Measurements from ENCODE around the gene IRGQ.

Gene IRGQ

DNA sequence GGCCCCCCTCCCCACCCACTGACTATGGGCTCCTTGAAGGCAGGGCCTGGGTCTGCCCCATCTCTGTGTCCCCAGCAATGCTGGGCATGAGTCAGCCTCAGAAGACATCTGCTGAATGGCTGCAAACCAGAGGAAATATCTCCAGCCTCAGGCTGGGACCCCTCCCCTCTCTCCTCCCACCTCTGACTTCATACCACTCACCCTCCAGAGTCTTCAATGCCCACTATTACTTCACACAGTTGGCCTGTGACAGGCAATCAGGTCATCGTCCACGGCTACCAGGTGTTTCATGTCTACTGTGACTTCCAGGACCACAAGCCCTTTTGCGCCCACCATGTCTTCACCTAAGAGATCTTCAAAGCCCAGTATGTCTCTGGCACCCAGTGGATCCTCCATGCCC, 15.9 kb upstream of the IRGQ start, which contains the start of gene SRRM5:
Gene SRRM5, plus strand, starts transcription at position 301 of the 400 bp plus-strand sequence. Its CDS starts 34 bp downstream, at position 335.
- H3K4me3 ChIP-seq (ENCODE audit: low read length), result no peak within 1 kb of the TSS
- H3K9me2 ChIP-seq (replicated peaks; ENCODE audit: control insufficient read depth, low read length), result no peaks in the 10 kb centered on the region
- peaks cover 64% of the 10 kb centered on the region for H3K79me2 ChIP-seq (ENCODE audit: control insufficient read depth, low read length)
- peaks cover 39% of the 10 kb centered on the region for H3K36me3 ChIP-seq (ENCODE audit: control insufficient read depth, low read length)
- H4K20me1 ChIP-seq (ENCODE audit: control insufficient read depth, insufficient read depth, low read depth, low read length), result no peaks in the 10 kb centered on the region
- no peaks in the 10 kb centered on the region for H3K27me3 ChIP-seq (ENCODE audit: control insufficient read depth, low read length)
- H3K4me2 ChIP-seq (ENCODE audit: low read length), result no peak within 1 kb of the TSS
- H3K4me1 ChIP-seq (ENCODE audit: control insufficient read depth, low read length), result no peaks in the 10 kb centered on the region
- H3K9me3 ChIP-seq (ENCODE audit: control insufficient read depth, insufficient read depth, low read length), result no peaks in the 10 kb centered on the region
- no peaks in the 10 kb centered on the region for H3F3A ChIP-seq (ENCODE audit: control insufficient read depth, insufficient read depth)
- H3K27ac ChIP-seq (ENCODE audit: low read depth, low read length), result no peak within 1 kb of the TSS
- TF ChIP-seq EZH2phosphoT487 (IDR thresholded peaks at IDR 0.05; ENCODE audit: borderline replicate concordance, low read length), result no peak
- TF ChIP-seq, protein P1, sequence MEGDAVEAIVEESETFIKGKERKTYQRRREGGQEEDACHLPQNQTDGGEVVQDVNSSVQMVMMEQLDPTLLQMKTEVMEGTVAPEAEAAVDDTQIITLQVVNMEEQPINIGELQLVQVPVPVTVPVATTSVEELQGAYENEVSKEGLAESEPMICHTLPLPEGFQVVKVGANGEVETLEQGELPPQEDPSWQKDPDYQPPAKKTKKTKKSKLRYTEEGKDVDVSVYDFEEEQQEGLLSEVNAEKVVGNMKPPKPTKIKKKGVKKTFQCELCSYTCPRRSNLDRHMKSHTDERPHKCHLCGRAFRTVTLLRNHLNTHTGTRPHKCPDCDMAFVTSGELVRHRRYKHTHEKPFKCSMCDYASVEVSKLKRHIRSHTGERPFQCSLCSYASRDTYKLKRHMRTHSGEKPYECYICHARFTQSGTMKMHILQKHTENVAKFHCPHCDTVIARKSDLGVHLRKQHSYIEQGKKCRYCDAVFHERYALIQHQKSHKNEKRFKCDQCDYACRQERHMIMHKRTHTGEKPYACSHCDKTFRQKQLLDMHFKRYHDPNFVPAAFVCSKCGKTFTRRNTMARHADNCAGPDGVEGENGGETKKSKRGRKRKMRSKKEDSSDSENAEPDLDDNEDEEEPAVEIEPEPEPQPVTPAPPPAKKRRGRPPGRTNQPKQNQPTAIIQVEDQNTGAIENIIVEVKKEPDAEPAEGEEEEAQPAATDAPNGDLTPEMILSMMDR (IDR thresholded peaks at IDR 0.05; ENCODE audit: low read depth, low read length, poor library complexity, severe bottlenecking), result no peak

DNA sequence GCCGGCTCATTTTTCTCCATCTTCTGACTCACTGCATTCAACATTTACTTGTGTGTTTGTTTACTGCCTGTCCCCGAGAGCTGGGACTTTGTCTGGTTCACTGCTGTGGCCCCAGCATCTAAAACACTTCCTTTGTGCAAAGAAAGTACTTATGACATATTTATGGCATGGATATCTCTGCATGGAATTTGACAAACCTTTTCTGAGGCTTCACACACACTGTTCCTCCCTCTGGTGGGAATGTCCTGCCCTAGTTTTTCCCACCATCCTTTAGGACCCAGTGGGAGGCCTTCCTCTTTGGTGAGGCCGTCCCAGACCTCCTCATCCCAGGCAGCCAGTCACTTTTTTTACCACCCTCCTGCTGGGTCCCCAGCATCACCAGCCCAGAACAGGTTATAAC, 14.6 kb upstream of the IRGQ start:
- no peak overlapping the region for H3K4me2 ChIP-seq (ENCODE audit: low read length)
- peaks cover 51% of the 10 kb centered on the region for H3K79me2 ChIP-seq (ENCODE audit: control insufficient read depth, low read length)
- no peaks in the 10 kb centered on the region for H3F3A ChIP-seq (ENCODE audit: control insufficient read depth, insufficient read depth)
- H3K9me2 ChIP-seq (replicated peaks; ENCODE audit: control insufficient read depth, low read length), result no peaks in the 10 kb centered on the region
- no peak overlapping the region for H3K4me3 ChIP-seq (ENCODE audit: low read length)
- H3K27me3 ChIP-seq (ENCODE audit: control insufficient read depth, low read length), result no peaks in the 10 kb centered on the region
- no peak overlapping the region for H3K27ac ChIP-seq (ENCODE audit: low read depth, low read length)
- no peaks in the 10 kb centered on the region for H3K9me3 ChIP-seq (ENCODE audit: control insufficient read depth, insufficient read depth, low read length)
- no peaks in the 10 kb centered on the region for H3K4me1 ChIP-seq (ENCODE audit: control insufficient read depth, low read length)
- no peaks in the 10 kb centered on the region for H4K20me1 ChIP-seq (ENCODE audit: control insufficient read depth, insufficient read depth, low read depth, low read length)
- peaks cover 40% of the 10 kb centered on the region for H3K36me3 ChIP-seq (ENCODE audit: control insufficient read depth, low read length)
- TF ChIP-seq EZH2phosphoT487 (IDR thresholded peaks at IDR 0.05; ENCODE audit: borderline replicate concordance, low read length), result no peak
- TF ChIP-seq, protein P1 (IDR thresholded peaks at IDR 0.05; ENCODE audit: low read depth, low read length, poor library complexity, severe bottlenecking), result no peak

DNA sequence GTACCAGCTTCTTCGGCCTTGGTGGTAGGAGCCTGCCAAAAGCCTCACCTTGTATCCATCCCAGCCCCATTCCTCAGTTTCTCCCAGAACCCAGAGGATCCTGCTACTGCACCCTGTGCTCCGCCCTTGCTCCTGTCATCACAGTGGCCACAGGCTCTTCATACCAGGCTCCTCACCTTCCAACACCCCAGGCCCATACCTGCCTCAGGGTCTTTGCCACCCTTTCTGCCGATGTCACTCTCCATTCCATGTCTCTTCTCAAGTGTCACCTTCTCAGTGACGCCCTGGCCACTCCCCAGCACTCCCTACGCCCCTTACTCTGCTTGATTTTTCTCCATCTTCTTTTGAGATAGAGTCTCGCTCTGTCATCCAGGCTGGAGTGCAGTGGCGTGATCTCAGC, 13.9 kb upstream of the IRGQ start:
- peaks cover 3% of the 10 kb centered on the region; the same call in 1 of the 2 replicates for H3F3A ChIP-seq (ENCODE audit: control insufficient read depth, insufficient read depth)
- peaks cover 40% of the 10 kb centered on the region for H3K36me3 ChIP-seq (ENCODE audit: control insufficient read depth, low read length)
- H3K27ac ChIP-seq (ENCODE audit: low read depth, low read length), result no peak overlapping the region
- H3K79me2 ChIP-seq (ENCODE audit: control insufficient read depth, low read length), result peaks cover 45% of the 10 kb centered on the region
- H3K4me1 ChIP-seq (ENCODE audit: control insufficient read depth, low read length), result no peaks in the 10 kb centered on the region
- no peak overlapping the region for H3K4me2 ChIP-seq (ENCODE audit: low read length)
- no peaks in the 10 kb centered on the region for H3K9me3 ChIP-seq (ENCODE audit: control insufficient read depth, insufficient read depth, low read length)
- TF ChIP-seq EZH2phosphoT487 (IDR thresholded peaks at IDR 0.05; ENCODE audit: borderline replicate concordance, low read length), result no peak
- TF ChIP-seq, protein P1 (IDR thresholded peaks at IDR 0.05; ENCODE audit: low read depth, low read length, poor library complexity, severe bottlenecking), result no peak
- H3K4me3 ChIP-seq (ENCODE audit: low read length), result no peak overlapping the region
- no peaks in the 10 kb centered on the region for H4K20me1 ChIP-seq (ENCODE audit: control insufficient read depth, insufficient read depth, low read depth, low read length)
- no peaks in the 10 kb centered on the region for H3K27me3 ChIP-seq (ENCODE audit: control insufficient read depth, low read length)
- H3K9me2 ChIP-seq (replicated peaks; ENCODE audit: control insufficient read depth, low read length), result no peaks in the 10 kb centered on the region

Measured in DOHH2 (cell line).